ENCODE results near the gene BCAT1.

DNA sequence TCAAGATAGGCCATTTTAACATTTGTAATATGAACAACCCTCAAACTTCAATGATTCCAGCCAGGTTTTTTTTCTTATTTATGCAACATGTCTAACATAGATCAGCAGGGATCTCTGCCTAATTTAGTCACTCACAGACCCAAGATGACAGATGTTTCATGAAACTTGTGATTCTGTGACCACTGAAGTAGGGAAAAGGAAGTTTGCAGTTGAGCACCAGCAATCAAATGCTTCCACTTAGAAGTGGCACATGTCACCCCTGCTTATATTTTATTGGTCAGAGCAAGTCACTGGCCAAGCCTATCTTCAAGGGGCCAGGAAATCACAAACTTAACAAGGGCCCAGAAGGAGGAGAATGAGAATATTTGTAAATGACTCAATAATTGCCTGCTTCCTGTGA, 150.6 kb downstream of the BCAT1 start:
- TF ChIP-seq, protein P1, sequence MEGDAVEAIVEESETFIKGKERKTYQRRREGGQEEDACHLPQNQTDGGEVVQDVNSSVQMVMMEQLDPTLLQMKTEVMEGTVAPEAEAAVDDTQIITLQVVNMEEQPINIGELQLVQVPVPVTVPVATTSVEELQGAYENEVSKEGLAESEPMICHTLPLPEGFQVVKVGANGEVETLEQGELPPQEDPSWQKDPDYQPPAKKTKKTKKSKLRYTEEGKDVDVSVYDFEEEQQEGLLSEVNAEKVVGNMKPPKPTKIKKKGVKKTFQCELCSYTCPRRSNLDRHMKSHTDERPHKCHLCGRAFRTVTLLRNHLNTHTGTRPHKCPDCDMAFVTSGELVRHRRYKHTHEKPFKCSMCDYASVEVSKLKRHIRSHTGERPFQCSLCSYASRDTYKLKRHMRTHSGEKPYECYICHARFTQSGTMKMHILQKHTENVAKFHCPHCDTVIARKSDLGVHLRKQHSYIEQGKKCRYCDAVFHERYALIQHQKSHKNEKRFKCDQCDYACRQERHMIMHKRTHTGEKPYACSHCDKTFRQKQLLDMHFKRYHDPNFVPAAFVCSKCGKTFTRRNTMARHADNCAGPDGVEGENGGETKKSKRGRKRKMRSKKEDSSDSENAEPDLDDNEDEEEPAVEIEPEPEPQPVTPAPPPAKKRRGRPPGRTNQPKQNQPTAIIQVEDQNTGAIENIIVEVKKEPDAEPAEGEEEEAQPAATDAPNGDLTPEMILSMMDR (IDR thresholded peaks at IDR 0.05; ENCODE audit: borderline replicate concordance, extremely low read depth, low read length, poor library complexity, severe bottlenecking), result no peak
- TF ChIP-seq EZH2 (IDR thresholded peaks at IDR 0.05; ENCODE audit: borderline replicate concordance, low read depth, low read length, severe bottlenecking), result no peak

Measured in DND-41 (cell line).